Heart left ventricle (tissue), 16 donors: Measurements from ENCODE around the gene DCDC2. TPM values are rescaled to one million over a fixed set of nuclear protein-coding genes. Genes with fewer than 3 reads are reported as not detected.
"Not testable (repeated sequence)": the region's sequence is repeated elsewhere in the genome, so short reads cannot be mapped to it uniquely, and the experiment has no call there.

Experiments
- ATAC-seq, 4 donors: fragments of 200-7000 bp; cut with Tn5 transposase; one replicate each; pipeline ENCODE4 v1.9.1; 2020 to 2022; ENCODE audit warnings: moderate library complexity in 4 of 4, mild to moderate bottlenecking in 3 of 4, moderate number of reproducible peaks in 1 of 4
- DNase-seq, 5 donors: peaks; one replicate each; pipeline ENCODE4 v3.0.0-alpha.2; 2020
- H3K27ac ChIP-seq, 12 donors: fragments of 200-600 bp; sonication (generic) in 4 of 12; one replicate each; pipeline versions ENCODE4 v1.5.0 to v1.8.0; 2016 to 2022; ENCODE audit warnings: mild to moderate bottlenecking in 2 of 12
- H3K27me3 ChIP-seq, 9 donors: fragments of 200-600 bp; sonication (generic) in 2 of 9; one replicate each; pipeline versions ENCODE4 v1.5.1 to v1.8.0; 2016 to 2022; ENCODE audit warnings: mild to moderate bottlenecking in 3 of 9
- H3K36me3 ChIP-seq, 9 donors: fragments of 200-600 bp; sonication (generic) in 2 of 9; one replicate each; pipeline versions ENCODE4 v1.5.0 to v1.8.0; 2018 to 2022; ENCODE audit warnings: mild to moderate bottlenecking in 2 of 9
- H3K4me1 ChIP-seq, 12 donors: fragments of 200-600 bp; sonication (generic) in 4 of 12; one replicate each; pipeline versions ENCODE4 v1.5.0 to v1.8.0; 2016 to 2022; ENCODE audit warnings: mild to moderate bottlenecking in 3 of 12
- H3K4me3 ChIP-seq, 12 donors: fragments of 200-600 bp; sonication (generic) in 4 of 12; one replicate each; pipeline versions ENCODE4 v1.5.0 to v1.8.0; 2017 to 2022; ENCODE audit warnings: mild to moderate bottlenecking in 9 of 12, moderate library complexity in 4 of 12
- H3K9me3 ChIP-seq, 12 donors: fragments of 200-600 bp; sonication (generic) in 4 of 12; one replicate each; pipeline versions ENCODE4 v1.5.0 to v1.8.0; 2016 to 2022; ENCODE audit warnings: mild to moderate bottlenecking in 1 of 12
- POLR2A ChIP-seq, 2 donors: fragments of 450-650 bp; IDR thresholded peaks; one replicate each; pipeline ENCODE4 v1.6.1; 2017; ENCODE audit warnings: antibody characterized with exemption in 2 of 2, mild to moderate bottlenecking in 2 of 2, moderate library complexity in 2 of 2
- WGBS, 4 donors: extraction: QIAGEN DNeasy Blood & Tissue Kit in 2 of 4; methylation state at CpG; one replicate each; pipeline versions ENCODE4 v1.1.5 to v1.1.7; 2013 to 2018; 5-methylcytosine and 5-hydroxymethylcytosine counted together
- intact Hi-C, 10 donors: fragments of 100-400 bp; cut with DNase I; formaldehyde crosslinking; loops; one replicate each; pipeline versions ENCODE4 v1.11.1 to v1.14.2; 2022
- polyA plus RNA-seq, 2 donors: library from polyadenylated mRNA; stranded (reverse); fragments of 200-250 nt; gene quantifications; one replicate each; pipeline ENCODE4 v1.2.3, GENCODE V29; 2013
- total RNA-seq, 9 donors: library from RNA; depleted of rRNA in 2 of 9; stranded (reverse); fragments of >200 nt in 2 of 9; fragmentation: NEBNext Ultra II Directional in 3 of 9; extraction: Animal tissue kit (Norgen Biotek cat#: 25700) in 3 of 9; gene quantifications; one replicate each; pipeline versions ENCODE4 v1.1.0 to v1.2.4, GENCODE V29; 2016 to 2023
- TF ChIP-seq, protein P1 (sequence below), 12 donors: fragments of 200-600 bp; sonication (generic) in 4 of 12; IDR thresholded peaks; one replicate each; pipeline versions ENCODE4 v1.5.0 to v1.8.0; 2018 to 2022; ENCODE audit warnings: antibody characterized with exemption in 12 of 12, mild to moderate bottlenecking in 5 of 12
- donor health status: ischemic (EF 13 %, LVEDD 7.1; RV severe dilation, severe dysfunction).
- donor health status: healthy with polysubstance abuse.
- donor health status: DM: no; HTN: yes; CAD: no.
- donor health status: DM: no; HTN: no; CAD: no.
- donor health status: ischemic (EF 25% LVEDD 6.9; RV normal size, moderate dysfunction).
- donor health status: ischemic (EF 25% LVEDD 5.7; RV mildly dilated, moderate dysfunction).
- donor health status: healthy.
- donor health status: DM: yes; HTN: yes; CAD: no.
- donor health status: ischemic (EF 35%, LVEDD 5.7; RV mildly dilated, moderate dysfunction).
- donor health status: nonischemic (EF 11% LVEDD 7.7; RV severe dilation, severe dysfunction).
- donor health status: DM: yes; HTN: yes; CAD: no.
- donor health status: PGD.
- donor health status: ischemic (EF 29% LVEDD 5.4; RV normal size, mild dysfunction).
- donor health status: nonischemic (EF 23%, LVEDD 6.1; RV moderate dilation, normal function).

DCDC2 gene
- total and polyA plus RNA-seq, 11 donors = 0.05 to 0.16 TPM; not detected in 9

DNA sequence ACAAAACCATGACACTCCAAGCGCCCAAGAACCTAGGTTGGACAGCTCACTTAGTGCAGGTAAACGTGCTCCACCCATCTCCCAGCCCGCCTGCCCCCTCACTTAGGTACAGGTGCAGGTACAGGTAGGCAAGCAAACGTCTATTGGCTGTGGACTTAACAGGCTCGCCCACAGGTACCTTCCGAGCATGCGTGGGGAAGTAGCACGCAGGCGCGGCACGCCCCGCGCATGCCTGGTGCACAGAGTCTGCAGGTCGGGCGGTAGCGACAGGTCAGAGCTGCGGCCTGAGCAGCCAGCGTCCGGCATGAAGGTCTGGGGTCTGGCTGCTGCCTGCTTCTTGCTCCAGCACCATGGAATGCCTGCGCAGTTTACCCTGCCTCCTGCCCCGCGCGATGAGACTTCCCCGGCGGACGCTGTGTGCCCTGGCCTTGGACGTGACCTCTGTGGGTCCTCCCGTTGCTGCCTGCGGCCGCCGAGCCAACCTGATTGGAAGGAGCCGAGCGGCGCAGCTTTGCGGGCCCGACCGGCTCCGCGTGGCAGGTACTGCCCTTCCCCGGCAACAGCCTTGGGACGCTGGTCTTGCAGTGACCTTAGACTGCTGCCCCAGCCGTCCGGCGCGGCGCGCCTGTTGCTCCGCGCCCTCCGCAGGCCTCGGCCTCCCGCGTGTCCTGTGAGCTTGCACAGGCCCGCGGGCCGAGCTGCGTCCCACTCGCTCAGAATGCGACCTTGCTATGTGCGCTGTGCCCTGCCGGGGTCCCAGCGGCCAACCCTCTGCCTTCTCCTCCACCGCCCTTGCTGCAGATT, 45.0 kb upstream of the DCDC2 start, which contains the start of gene MRS2:
Gene MRS2, plus strand, starts transcription at position 240 of the 804 bp plus-strand sequence. Its CDS starts 111 bp downstream, at position 351.
- ATAC-seq = peak; percentile 97 to 99 (median 99)
- Histone ChIP-seq H3K27me3 (peaks cover 0 to 20% (median 8%) of the 10 kb centered on the region in 9 donors), H3K27ac (peak within 1 kb of the TSS; percentile 70 to 94 (median 88)), H3K4me3 (peak within 1 kb of the TSS; percentile 66 to 100 (median 84)), H3K36me3 (peaks cover 0 to 34% (median 30%) of the 10 kb centered on the region in 9 donors), H3K4me1 (peaks cover 0 to 27% (median 15%) of the 10 kb centered on the region in 12 donors), H3K9me3 (no peaks in the 10 kb centered on the region)
- WGBS, 4 donors = 0 to 1% (median 1%) methylated on average over 10 to 63 of the region's 63 CpGs
- intact Hi-C loops = no loop called here
- TF ChIP-seq, protein P1, sequence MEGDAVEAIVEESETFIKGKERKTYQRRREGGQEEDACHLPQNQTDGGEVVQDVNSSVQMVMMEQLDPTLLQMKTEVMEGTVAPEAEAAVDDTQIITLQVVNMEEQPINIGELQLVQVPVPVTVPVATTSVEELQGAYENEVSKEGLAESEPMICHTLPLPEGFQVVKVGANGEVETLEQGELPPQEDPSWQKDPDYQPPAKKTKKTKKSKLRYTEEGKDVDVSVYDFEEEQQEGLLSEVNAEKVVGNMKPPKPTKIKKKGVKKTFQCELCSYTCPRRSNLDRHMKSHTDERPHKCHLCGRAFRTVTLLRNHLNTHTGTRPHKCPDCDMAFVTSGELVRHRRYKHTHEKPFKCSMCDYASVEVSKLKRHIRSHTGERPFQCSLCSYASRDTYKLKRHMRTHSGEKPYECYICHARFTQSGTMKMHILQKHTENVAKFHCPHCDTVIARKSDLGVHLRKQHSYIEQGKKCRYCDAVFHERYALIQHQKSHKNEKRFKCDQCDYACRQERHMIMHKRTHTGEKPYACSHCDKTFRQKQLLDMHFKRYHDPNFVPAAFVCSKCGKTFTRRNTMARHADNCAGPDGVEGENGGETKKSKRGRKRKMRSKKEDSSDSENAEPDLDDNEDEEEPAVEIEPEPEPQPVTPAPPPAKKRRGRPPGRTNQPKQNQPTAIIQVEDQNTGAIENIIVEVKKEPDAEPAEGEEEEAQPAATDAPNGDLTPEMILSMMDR (IDR thresholded peaks at IDR 0.05) = no peak
- TF ChIP-seq POLR2A (IDR thresholded peaks at IDR 0.05) = peak; percentile 78 to 84
- peak; percentile 82 to 92 (median 90) for DNase-seq

DNA sequence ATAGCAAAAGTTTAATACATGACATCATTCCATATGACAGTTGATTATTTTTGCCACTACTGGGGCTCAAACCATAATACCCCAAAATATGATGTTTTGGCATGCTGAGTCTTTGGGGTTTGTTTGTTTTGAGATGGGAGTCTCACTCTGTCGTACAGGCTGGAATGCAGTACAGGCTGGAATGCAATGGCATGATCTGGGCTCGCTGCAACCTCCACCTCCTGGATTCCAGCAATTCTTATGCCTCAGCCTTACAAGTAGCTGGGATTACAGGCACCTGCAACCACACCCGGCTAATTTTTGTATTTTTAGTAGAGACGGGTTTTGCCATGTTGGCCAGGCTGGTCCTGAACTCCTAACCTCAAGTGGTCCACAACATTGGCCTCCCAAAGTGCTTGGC, 43.6 kb upstream of the DCDC2 start:
- TF ChIP-seq, protein P1 (IDR thresholded peaks at IDR 0.05) = no peak
- TF ChIP-seq POLR2A (IDR thresholded peaks at IDR 0.05) = no peak
- 50 to 68% (median 56%) methylated on average over 4 of the region's 4 CpGs for WGBS, 4 donors
- intact Hi-C loops = no loop called here

DNA sequence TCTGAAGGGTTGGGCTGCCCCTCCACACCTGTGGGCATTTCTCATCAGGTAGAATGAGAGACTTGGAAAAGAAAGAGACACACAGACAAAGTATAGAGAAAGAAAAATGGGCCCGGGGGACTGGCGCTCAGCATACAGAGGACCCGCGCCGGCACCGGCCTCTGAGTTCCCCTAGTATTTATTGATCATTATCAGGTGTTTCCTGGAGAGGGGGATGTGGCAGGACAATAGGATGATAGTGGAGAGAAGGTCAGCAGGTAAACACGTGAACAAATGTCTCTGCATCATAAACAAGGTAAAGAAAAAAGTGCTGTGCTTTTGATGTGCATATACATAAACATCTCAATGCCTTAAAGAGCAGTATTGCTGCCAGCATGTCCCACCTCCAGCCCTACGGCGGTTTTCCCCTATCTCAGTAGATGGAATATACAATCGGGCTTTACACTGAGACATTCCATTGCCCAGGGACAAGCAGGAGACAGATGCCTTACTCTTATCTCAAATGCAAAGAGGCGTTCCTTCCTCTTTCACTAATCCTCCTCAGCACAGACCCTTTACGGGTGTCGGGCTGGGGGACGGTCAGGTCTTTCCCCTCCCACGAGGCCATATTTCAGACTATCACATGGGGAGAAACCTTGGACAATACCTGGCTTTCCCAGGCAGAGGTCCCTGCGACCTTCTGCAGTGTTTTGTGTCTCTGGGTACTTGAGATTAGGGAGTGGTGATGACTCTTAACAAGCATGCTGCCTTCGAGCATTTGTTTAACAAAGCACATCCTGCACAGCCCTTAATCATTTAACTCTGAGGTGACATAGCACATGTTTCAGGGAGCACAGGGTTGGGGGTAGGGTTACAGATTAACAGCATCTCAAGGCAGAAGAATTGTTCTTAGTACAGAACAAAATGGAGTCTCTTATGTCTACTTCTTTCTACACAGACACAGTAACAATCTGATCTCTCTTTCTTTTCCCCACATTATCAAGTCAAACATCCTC, 42.5 kb upstream of the DCDC2 start:
- ATAC-seq, intact Hi-C loops, DNase-seq, H3K27ac ChIP-seq, H3K4me3 ChIP-seq, H3K9me3 ChIP-seq, H3K36me3 ChIP-seq: not testable (repeated sequence)
- Histone ChIP-seq H3K4me1 (peaks cover 0 to 23% (median 13%) of the 10 kb centered on the region in 12 donors), H3K27me3 (peaks cover 0 to 33% (median 8%) of the 10 kb centered on the region in 9 donors)
- WGBS, 4 donors = 20 to 30% (median 24%) methylated on average over 17 of the region's 17 CpGs

More for the DNA sequence above, 43.6 kb upstream of the DCDC2 start:
- no peak overlapping the region for H3K27ac ChIP-seq
- peaks cover 0 to 4% (median 0%) of the 10 kb centered on the region in 12 donors for H3K9me3 ChIP-seq
- H3K4me3 ChIP-seq = no peak overlapping the region
- peaks cover 0 to 28% (median 8%) of the 10 kb centered on the region in 9 donors for H3K27me3 ChIP-seq
- peaks cover 0 to 23% (median 13%) of the 10 kb centered on the region in 12 donors for H3K4me1 ChIP-seq
- DNase-seq = no peak
- peaks cover 0 to 20% (median 15%) of the 10 kb centered on the region in 9 donors for H3K36me3 ChIP-seq
- no peak for ATAC-seq

DNA sequence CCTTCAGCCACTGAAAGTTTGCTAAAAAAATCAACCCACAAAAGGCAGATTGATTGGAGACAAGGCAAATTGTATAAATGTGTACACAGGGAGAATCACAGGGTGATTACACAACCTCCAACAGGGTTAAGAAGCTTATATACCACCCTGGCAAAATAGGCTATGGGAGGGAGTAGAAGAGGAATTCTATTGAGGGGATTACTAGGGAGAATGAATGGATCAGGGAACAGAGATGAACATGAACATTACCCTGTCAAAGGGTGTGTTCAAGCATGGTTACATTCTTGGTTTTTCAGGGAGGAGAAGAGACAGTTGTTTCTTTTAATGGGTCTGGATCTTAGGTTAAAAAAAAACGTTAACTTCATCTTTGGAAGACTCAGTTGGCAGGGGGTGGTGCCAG, 39.8 kb upstream of the DCDC2 start:
- TF ChIP-seq, protein P1 (IDR thresholded peaks at IDR 0.05) = no peak
- TF ChIP-seq POLR2A (IDR thresholded peaks at IDR 0.05) = no peak
- H3K4me1 ChIP-seq = peaks cover 0 to 7% (median 2%) of the 10 kb centered on the region in 12 donors
- ATAC-seq (no peak), DNase-seq (no peak)
- no peaks in the 10 kb centered on the region for H3K36me3 ChIP-seq
- H3K27me3 ChIP-seq = peaks cover 0 to 33% (median 8%) of the 10 kb centered on the region in 9 donors
- intact Hi-C loops = no loop called here
- no peak overlapping the region for H3K4me3 ChIP-seq
- WGBS, 4 donors = 48 to 77% (median 68%) methylated on average over 1 of the region's 1 CpG
- peaks cover 0 to 4% (median 0%) of the 10 kb centered on the region in 12 donors for H3K9me3 ChIP-seq
- no peak overlapping the region for H3K27ac ChIP-seq
